Measurements from ENCODE around the gene RUNX2. TPM values are rescaled to one million over a fixed set of nuclear protein-coding genes. Genes with fewer than 3 reads are reported as not detected.

RUNX2 gene
- total and polyA plus RNA-seq, 2 of the 8 experiments (the other 6 are each of a cell fraction or from before 2014, with no cell fraction given): 0.26 to 1.2 TPM

DNA sequence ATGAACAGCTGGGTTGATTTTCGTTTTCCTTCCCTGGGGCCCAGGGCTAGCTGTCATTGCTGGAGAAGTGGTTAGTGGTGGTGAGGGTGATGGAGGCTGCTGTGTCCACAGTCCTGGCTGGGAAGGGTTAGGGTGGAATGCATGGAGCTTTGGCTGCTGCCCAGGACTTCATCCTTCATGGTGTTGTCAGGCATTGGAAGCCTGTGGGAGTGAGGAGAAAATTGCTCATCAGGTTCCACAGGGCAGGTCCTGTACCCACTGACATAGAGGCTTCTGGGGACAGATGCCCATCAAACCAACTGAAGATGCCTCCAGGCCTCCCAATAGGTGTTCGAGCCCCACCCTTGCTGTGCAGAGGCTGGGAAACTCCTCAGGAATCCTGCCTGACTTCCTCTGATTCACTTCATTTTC is 312.0 kb downstream of the RUNX2 start:
- 83% methylated on average over 2 of the region's 2 CpGs; no CpG with 5 or more reads in 1 of the 2 experiments for WGBS, 2 experiments (ENCODE audit: extremely low coverage in 1 of 2, insufficient coverage in 1 of 2, insufficient read length in 1 of 2, insufficient replicate concordance in 2 of 2, low coverage in 1 of 2, low lambda C conversion rate in 2 of 2, missing lambda C conversion rate in 1 of 2)
- POLR2A ChIA-PET (ENCODE audit: partially characterized antibody): no interaction called here
- Histone ChIP-seq H4K91ac (replicated peaks; ENCODE audit: insufficient read length, low read length) (no peak overlapping the region), H3K27ac (ENCODE audit: low read depth, low read length) (no peak overlapping the region), H3K23ac (ENCODE audit: insufficient read length) (no peak overlapping the region), H2BK120ac (replicated peaks; ENCODE audit: low read depth, low read length) (no peak overlapping the region), H4K20me1 (replicated peaks in 1 of 2; ENCODE audit: control insufficient read depth in 1 of 2, insufficient read depth in 2 of 2, low read length in 2 of 2) (no peaks in the 10 kb centered on the region), H3K23me2 (ENCODE audit: low read depth, low read length) (no peaks in the 10 kb centered on the region; the same call in 1 of the 2 replicates), H2BK20ac (ENCODE audit: low read length) (no peak overlapping the region), H3K18ac (ENCODE audit: extremely low read depth, low read length) (no peak overlapping the region), H3K14ac (ENCODE audit: insufficient read length) (no peak overlapping the region), H3K4me1 (replicated peaks in 1 of 4; ENCODE audit: control insufficient read depth in 3 of 4, insufficient read depth in 4 of 4, low read length in 3 of 4) (peaks cover 0 to 4% (median 1%) of the 10 kb centered on the region in 4 experiments; a peak in 2 of 7 replicates), H2BK15ac (ENCODE audit: low read length) (no peak overlapping the region), H2BK12ac (ENCODE audit: low read depth, low read length) (no peak overlapping the region), H2BK5ac (ENCODE audit: low read depth, low read length) (no peak overlapping the region), H3K4ac (replicated peaks; ENCODE audit: insufficient read length, low read depth, low read length) (no peak overlapping the region), H2AK5ac (ENCODE audit: low read depth, low read length) (no peak overlapping the region), H3K4me2 (ENCODE audit: insufficient read depth in 1 of 2, low read depth in 2 of 2, low read length in 2 of 2) (no peak overlapping the region), H3K9me3 (ENCODE audit: insufficient read depth in 2 of 2, low read depth in 1 of 2, low read length in 1 of 2) (no peaks in the 10 kb centered on the region; a peak in 1 of 4 replicates), H4K5ac (ENCODE audit: insufficient read length, low read depth, low read length) (no peak overlapping the region), H2AFZ (ENCODE audit: low read length) (no peak overlapping the region), H3K9ac (replicated peaks in 1 of 4; ENCODE audit: extremely low read depth in 1 of 4, low read depth in 3 of 4, low read length in 3 of 4) (no peak overlapping the region), H3K79me2 (ENCODE audit: control insufficient read depth in 1 of 2, insufficient read depth in 2 of 2, low read length in 2 of 2) (no peaks in the 10 kb centered on the region), H3K4me3 (ENCODE audit: extremely low read depth in 1 of 4, insufficient read depth in 2 of 4, low read depth in 3 of 4, low read length in 4 of 4) (no peak overlapping the region), H3K56ac (replicated peaks; ENCODE audit: insufficient read length, low read depth, low read length) (no peak overlapping the region), H3K79me1 (ENCODE audit: low read depth, low read length) (no peaks in the 10 kb centered on the region), H4K8ac (ENCODE audit: extremely low read depth, insufficient read depth, low read length) (no peak overlapping the region), H3K27me3 (replicated peaks in 1 of 4; ENCODE audit: control insufficient read depth in 3 of 4, extremely low read depth in 1 of 4, insufficient read depth in 3 of 4, low read length in 3 of 4) (peaks cover 0 to 3% (median 1%) of the 10 kb centered on the region in 4 experiments; a peak in 4 of 7 replicates), H3K36me3 (ENCODE audit: control insufficient read depth in 2 of 4, insufficient read depth in 4 of 4, low read length in 3 of 4) (no peaks in the 10 kb centered on the region)
- CTCF ChIA-PET (ENCODE audit: partially characterized antibody): interaction anchor here (1.3 kb wide), 1 partner anchor 75 kb away, joined by 4 read pairs; no protein-coding TSS in a partner anchor
- no peak for DNase-seq (ENCODE audit: low read depth in 1 of 2, low spot score in 2 of 2)
- FAIRE-seq: no peak
- no peak for TF ChIP-seq EZH2 (IDR thresholded peaks at IDR 0.05; ENCODE audit: low read depth, low read length, severe bottlenecking)
- TF ChIP-seq ASH2L (IDR thresholded peaks at IDR 0.05; ENCODE audit: low read length): no peak
- TF ChIP-seq, protein P1, sequence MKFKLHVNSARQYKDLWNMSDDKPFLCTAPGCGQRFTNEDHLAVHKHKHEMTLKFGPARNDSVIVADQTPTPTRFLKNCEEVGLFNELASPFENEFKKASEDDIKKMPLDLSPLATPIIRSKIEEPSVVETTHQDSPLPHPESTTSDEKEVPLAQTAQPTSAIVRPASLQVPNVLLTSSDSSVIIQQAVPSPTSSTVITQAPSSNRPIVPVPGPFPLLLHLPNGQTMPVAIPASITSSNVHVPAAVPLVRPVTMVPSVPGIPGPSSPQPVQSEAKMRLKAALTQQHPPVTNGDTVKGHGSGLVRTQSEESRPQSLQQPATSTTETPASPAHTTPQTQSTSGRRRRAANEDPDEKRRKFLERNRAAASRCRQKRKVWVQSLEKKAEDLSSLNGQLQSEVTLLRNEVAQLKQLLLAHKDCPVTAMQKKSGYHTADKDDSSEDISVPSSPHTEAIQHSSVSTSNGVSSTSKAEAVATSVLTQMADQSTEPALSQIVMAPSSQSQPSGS (IDR thresholded peaks at IDR 0.05; ENCODE audit: low read length): no peak
- no peak for TF ChIP-seq GTF2F1 (IDR thresholded peaks at IDR 0.05; ENCODE audit: borderline replicate concordance, low read depth, low read length)
- no peak for TF ChIP-seq CBX5 (IDR thresholded peaks at IDR 0.05; ENCODE audit: low read depth, low read length)
- no peak for TF ChIP-seq CHD1 (IDR thresholded peaks at IDR 0.05; ENCODE audit: low read depth, low read length)
- TF ChIP-seq RFX5 (IDR thresholded peaks at IDR 0.05; ENCODE audit: borderline replicate concordance, low read depth, low read length): no peak
- TF ChIP-seq, protein P2, sequence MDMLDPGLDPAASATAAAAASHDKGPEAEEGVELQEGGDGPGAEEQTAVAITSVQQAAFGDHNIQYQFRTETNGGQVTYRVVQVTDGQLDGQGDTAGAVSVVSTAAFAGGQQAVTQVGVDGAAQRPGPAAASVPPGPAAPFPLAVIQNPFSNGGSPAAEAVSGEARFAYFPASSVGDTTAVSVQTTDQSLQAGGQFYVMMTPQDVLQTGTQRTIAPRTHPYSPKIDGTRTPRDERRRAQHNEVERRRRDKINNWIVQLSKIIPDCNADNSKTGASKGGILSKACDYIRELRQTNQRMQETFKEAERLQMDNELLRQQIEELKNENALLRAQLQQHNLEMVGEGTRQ (IDR thresholded peaks at IDR 0.05; ENCODE audit: low read length): no peak
- no peak for TF ChIP-seq HDAC6 (IDR thresholded peaks at IDR 0.05; ENCODE audit: low read depth, low read length)
- no peak for TF ChIP-seq TEAD4 (IDR thresholded peaks at IDR 0.05; ENCODE audit: low read depth, low read length)
- no peak for TF ChIP-seq RXRA (IDR thresholded peaks at IDR 0.05; ENCODE audit: insufficient read depth, low read depth, low read length)

All from H1 (cell line).